GM20431 (cell line): ENCODE data around the gene PTPN7.

Source experiments
- in situ Hi-C: fragments of 300-500 bp; cut with MseI, MboI; formaldehyde crosslinking; loops from one replicate; pipeline ENCODE4 v1.15.0; 2020; ENCODE audit warnings: low sequenced_read_pairs; ENCODE audit not compliant: unreplicated experiment

Gene PTPN7

GRCh38 chr1:202113690-202114300 lies 46.6 kb downstream of the PTPN7 start:
- in situ Hi-C loops: loop anchor here (25.0 kb wide), 1 partner anchor 226 kb away; the partner anchor contains the start of gene SHISA4

DNA sequence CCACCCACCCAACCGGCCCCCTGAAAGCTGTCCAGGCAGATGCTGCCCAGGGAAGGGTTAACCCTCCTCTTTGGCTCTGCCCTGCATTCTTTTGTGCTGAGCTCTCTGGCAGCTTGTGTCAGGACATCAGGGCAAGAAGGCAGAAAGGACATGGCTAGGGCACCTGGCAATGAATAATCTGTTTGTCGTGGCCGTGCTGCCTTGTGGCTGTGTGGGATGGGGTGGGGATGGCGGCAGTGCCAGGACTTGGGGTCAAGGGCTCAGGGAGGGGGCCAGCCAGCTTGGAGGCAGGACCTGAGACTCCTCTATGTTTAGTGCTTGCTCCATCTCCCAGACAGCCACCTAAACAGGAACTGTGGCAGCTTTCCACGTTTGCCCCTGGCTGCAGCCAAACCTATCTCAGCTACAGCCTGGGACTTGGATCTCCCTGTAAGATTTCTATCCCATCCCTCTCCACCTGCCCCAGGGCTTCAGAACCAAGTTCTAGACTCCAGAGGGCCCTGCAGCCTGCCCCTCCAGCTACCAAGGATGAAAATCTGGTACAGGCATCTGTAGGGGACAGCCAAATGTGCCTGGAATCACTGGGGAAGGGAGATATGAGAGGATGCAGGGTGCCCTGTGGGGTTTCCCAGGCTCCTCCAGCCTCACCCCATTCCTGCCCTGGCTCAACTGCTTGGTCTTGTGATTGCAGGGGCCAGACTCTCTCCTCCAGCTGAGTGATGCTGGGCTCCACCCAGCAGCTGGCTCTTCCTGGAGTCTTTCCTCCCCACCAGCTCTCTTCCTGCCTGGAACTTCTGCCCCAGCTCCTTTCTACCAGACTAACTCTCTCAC lies 47.3 kb downstream of the PTPN7 start:
- in situ Hi-C loops: loop anchor here (25.0 kb wide), 1 partner anchor 226 kb away; the partner anchor contains the start of gene SHISA4

GRCh38 chr1:202111589-202111988 lies 48.8 kb downstream of the PTPN7 start:
- in situ Hi-C loops: loop anchor here (25.0 kb wide), 1 partner anchor 224 kb away; the partner anchor contains the start of gene SHISA4

GRCh38 chr1:202110977-202111376 lies 49.4 kb downstream of the PTPN7 start:
- in situ Hi-C loops: loop anchor here (25.0 kb wide), 1 partner anchor 224 kb away; the partner anchor contains the start of gene SHISA4

GRCh38 chr1:202107801-202108731 lies 52.3 kb downstream of the PTPN7 start:
- in situ Hi-C loops: loop anchor here (25.0 kb wide), 1 partner anchor 221 kb away; the partner anchor contains the start of gene SHISA4

- in situ Hi-C loops: loop anchor here (25.0 kb wide), 1 partner anchor 220 kb away; the partner anchor contains the start of gene SHISA4
Measured at GRCh38 chr1:202107321-202107761, 53.1 kb downstream of the PTPN7 start.

DNA sequence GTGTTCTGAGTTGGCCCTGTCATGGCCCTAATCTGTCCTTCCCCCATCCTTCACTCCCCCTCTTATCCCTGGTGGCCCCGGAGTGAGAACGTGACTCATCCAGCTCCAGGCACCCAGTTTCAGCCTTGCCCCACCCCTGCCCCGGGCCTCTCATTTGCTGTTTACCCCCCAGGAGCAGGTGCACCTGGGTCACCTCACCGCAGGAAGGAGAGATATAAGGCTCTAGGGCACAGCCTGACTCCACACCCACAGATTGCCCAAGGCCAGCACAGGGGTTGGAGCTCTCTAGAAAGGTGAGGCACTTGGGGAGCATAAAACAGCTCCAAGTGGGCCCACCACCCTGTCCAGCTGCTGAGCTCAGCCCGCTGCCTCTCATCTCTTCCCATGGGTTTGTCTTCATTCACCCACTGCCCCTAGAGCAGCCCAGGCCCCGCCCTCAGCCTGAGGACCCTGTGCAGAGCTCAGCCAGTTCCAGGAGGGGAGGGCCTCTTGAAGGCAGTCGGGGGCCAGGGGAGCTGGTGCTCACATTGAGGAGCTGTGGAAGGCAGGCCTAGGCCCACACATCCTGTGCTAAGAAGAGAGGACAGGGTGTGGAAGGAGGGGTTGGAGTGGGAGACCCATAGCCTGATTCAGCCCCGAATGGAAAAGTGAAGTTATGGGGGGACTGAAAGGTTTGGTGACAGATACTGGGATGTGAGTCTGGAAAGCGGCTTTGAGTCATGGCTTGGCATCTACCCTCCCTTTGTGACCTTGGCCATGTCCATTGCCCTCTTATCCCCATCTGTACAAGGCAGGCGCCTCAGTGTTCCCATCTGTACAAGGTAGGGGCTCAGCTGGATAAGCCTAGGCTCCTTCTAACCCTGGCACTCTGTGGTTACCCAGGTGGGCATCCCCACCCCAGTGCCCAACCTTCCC lies 53.8 kb downstream of the PTPN7 start:
- in situ Hi-C loops: loop anchor here (25.0 kb wide), 1 partner anchor 219 kb away; the partner anchor contains the start of gene SHISA4

- in situ Hi-C loops: loop anchor here (25.0 kb wide), 1 partner anchor 218 kb away; the partner anchor contains the start of gene SHISA4
Measured at GRCh38 chr1:202105571-202106339, 54.6 kb downstream of the PTPN7 start.

DNA sequence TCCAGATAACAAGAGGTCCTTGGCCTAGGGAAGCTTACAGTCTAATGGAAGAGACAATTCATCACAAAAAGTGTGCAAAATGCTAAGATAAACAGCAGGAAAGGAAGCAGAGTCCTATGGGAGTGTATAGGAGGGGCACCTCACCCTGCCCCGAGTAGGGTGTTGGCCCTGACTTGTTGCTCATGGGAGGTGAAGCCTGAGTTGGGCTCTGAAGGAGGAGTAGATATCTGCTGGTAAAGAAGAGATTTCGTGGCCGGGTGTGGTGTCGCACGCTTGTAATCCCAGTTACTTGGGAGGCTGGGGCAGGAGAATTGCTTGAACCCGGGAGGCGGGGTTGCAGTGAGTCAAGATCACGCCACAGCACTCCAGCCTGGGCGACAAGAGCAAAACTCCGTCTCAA lies 56.3 kb downstream of the PTPN7 start:
- in situ Hi-C loops: loop anchor here (25.0 kb wide), 1 partner anchor 217 kb away; the partner anchor contains the start of gene SHISA4

DNA sequence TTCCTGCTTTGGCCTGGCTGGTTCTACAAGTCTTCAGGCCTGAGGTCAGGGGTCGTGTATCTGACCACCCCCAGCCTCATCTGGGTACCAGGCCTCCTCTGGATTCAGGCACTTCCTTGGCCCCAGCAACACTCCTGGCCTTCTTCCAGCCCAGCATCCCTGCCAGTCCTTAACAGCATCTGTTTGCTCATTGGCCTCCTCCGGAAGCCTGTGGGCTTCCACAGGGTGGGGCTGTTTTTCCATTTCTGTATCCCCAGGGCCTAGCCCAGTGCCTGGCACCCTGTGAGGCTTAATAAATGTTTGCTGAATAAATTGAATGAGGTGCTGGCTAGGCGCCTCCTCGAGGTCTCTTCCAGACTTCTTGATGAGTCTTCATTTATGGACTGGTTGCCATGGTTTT lies 59.2 kb downstream of the PTPN7 start:
- in situ Hi-C loops: loop anchor here (25.0 kb wide), 1 partner anchor 214 kb away; the partner anchor contains the start of gene SHISA4
